SU-DHL-6 (cell line): ENCODE measurements around the gene MTNR1B.

Experiments
- CTCF ChIP-seq: fragments of 200-600 bp; sonication (generic); IDR thresholded peaks from one replicate; pipeline ENCODE4 v1.5.1; 2017; ENCODE audit warnings: antibody characterized with exemption, mild to moderate bottlenecking, low read length, moderate library complexity; ENCODE audit not compliant: insufficient read depth, poor library complexity, severe bottlenecking
- EZH2phosphoT487 ChIP-seq: fragments of 200-600 bp; sonication (generic), shearing (Covaris generic); conservative IDR thresholded peaks from 2 replicates; pipeline ENCODE4 v1.6.1; 2018; ENCODE audit warnings: mild to moderate bottlenecking, antibody characterized with exemption, low read length, moderate library complexity, mixed read lengths

- no peak for TF ChIP-seq CTCF
- TF ChIP-seq EZH2phosphoT487, result no peak
These were observed 5.8 kb downstream of the MTNR1B start for GRCh38 chr11:92975285-92975684.
